NCI-H524 treated with DMSO at 0.1 percent for 48 hours (cell line): ENCODE data around the gene SBF2.
"Not testable (repeated sequence)": the region's sequence is repeated elsewhere in the genome, so short reads cannot be mapped to it uniquely, and the experiment has no call there.

Source experiments
- DNase-seq: peaks from one replicate; lab custom pipeline; 2025; lab: John Stamatoyannopoulos, UW

SBF2 gene

DNA sequence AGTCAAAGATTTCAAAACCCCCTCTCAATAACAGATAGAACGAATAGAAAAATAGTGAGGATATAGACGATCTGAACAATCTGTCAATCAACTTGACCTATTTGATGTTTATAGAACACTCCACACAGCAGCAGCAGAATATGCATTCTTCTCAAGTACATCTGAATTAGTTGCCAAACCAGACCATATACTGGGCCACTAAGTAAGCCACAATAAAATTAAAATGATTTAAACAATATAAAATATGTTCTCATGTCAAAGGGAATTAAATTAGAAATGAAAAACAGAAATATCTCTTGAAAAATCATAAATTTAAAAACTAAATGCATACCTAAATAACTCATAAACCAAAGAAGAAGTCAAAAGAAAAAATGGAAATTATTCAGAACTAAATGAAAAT, 229.2 kb downstream of the SBF2 start:
- no peak for DNase-seq

DNA sequence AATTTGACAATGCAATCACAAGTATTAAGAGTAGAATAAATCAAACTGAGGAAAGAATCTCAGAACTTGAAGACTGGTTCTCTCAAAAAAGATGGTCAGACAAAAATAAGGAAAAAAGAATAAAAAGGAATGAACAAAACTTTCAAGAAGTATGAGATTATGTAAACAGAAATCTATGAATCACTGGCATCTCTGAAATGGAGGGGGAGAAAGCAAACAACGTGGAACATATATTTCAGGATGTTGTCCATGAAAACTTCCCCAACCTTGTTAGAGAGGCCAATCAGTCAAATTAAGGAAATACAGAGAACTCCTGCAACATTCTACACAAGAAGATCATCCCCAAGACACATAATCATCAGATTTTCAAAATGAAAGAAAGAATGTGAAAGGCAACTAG, 235.7 kb downstream of the SBF2 start:
- no peak for DNase-seq

DNA sequence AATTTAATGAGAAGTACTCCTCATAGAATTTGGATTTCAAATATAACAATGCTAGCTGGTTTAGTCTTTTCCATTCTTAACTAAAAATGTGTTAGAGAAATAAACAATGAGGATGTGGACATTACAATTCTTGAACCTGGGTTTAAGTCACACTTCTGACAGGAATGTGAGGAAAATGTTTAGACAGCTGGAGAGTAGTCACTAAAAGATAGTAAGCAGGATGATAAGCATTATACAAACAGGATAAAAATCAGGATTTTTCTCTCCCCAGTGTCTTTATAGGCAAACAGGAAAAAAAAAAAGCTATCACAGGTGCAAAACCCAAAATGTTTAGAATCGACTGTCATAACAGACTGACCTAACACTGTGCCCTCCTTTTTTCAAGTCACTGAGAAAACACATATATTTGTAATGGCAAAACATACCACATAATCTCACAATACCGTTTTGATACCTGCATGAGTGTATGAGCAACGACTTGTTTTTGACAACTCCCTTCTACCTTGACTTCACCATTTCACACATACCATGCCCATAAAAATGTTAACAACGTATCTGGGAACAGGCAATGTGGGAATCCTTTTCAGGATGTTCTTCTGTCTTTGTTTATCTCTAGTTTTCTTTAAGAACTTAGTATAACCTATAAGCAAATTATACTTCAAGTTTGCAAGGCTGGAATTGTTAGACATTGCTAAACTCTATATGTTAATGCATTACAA, 242.0 kb downstream of the SBF2 start:
- no peak for DNase-seq

DNA sequence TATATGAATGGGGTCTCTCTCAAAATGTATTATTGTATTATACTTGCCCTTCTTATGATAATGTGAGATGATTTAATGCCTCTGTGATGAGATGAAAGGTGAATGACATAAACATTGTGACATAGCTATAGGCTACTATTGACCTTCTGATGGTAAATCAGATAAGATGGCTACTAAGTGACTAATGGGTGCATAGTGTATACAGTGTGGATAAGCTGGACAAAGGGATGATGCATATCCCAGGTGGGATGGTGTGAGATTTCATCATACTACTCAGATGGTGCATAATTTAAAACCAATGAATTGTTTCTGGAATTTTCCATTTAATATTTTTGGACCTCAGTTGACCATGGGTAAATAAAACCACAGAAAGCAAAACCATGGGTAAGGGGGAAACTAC, 243.5 kb downstream of the SBF2 start:
- no peak for DNase-seq

DNA sequence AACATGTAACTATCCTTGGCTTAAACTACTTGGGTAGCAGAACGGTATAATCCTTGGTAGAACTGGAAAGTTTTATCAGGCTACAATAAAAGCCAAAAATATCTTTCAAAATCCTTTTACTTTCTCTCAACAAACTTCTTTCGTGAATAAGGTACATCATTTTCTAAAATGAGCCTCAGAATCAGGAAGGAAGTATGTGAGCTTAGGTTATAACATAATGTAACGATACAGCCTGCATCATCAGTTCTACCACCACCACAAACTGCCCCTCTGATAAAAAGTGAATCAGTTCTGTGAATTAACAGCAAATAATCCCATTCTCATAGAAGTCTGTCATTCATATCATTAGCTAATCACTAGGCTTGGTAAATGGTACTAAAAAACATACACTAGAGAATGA, 244.3 kb downstream of the SBF2 start:
- no peak for DNase-seq

DNA sequence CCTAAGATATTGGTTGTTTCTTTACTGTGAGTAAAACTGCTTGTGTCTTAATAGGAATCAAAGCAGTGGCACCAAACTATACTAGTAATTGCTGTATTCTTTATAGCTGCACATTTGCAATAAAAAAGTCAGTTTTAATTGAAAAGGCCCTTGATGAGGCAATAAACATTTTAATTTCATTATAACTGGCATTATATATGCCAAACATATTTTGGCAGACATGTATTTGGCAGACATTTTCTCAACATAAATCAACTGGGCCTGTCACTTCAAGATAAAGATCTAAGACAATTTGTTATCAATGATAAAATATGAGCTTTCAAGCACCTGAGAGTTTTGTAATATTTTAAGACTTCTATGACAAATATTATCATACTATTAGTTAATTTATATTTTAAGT, 245.7 kb downstream of the SBF2 start:
- DNase-seq = no peak

DNA sequence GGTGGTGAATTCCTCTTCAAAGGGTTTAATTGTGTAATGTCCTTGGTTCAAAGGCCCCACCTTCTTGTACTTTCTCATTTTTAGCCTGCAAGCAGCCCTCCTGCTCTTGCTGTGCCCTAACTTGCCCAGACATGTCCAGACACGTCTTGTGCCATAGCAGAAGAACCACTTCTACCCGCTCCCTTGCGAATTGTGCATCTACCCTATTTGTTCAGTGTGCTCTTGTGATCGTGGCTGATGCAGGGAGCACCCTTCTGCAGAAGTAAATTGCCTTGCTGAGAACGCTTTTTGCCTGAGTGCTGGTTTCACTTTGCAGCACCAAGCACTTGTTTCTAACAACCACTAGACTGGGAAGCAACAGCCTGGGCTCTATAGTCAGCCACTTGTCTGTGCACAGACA, 249.4 kb downstream of the SBF2 start:
- no peak for DNase-seq

DNA sequence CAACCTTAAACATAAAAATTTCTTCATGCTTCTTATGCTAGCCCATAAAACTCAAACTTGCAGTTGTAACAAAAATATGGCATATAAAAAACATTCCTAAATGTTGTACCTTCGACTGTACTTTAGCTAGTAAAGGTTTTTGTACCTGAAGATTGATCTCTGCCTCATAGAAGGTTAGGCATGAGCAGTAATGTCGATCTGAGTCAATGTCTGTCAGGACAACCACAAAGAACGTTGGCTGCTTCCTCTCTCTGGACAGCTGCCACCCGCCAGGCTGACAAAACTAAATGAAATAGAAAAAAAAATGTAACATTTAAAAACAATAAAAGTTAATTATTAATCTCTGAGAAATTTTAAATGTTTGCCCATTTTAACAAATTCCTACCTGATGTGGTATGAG, 251.3 kb downstream of the SBF2 start:
- DNase-seq = no peak

DNA sequence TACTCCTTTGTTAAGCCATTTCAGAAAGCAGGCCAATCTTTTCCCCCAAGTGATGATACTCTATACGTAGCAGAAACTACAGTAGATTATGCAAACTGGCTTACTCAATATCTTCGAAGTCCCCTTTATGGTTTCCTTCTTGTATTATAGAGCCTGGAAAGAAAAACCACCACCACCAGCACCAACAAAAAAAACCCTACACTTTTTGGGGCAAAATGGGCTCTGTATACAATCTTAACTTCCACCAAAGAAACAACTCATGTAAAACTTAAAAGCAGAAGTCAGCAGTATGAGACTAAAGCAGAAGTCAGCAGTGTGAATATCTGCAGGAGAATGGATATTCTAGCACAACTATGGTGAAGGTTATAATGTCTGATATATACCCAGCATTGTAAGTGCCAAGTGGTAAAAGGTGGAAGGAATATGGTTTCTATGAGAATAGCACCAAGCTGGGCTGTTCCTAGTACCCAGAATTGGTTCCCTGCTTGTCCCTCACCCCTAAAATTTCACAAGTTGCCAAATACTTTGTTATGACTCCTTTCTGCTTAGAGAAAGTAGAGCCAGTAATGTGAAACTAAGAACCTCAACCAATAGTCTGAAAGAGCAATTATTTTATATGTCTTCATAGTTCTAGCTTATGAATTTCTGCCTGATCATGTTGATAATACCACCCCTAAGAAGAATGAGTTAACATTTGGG, 252.1 kb downstream of the SBF2 start:
- no peak for DNase-seq

DNA sequence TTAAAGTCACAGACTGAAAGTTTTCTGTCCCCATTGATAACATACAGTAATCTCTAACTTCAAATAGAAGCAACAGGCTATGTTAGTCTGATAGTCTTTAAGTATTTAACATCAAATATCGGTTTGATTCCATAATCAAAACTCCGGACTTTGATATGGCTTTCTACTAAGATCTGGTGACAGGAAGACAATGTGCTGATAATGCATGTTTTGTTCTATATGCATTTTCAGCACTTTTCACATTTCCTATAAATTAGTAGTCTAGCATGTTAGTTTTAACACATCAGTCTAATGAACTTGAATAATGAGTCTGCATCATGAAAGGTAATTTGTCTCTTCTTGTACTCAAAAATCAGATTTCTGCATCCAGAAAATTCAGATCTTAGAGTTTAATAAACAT, 252.7 kb downstream of the SBF2 start:
- DNase-seq = no peak

DNA sequence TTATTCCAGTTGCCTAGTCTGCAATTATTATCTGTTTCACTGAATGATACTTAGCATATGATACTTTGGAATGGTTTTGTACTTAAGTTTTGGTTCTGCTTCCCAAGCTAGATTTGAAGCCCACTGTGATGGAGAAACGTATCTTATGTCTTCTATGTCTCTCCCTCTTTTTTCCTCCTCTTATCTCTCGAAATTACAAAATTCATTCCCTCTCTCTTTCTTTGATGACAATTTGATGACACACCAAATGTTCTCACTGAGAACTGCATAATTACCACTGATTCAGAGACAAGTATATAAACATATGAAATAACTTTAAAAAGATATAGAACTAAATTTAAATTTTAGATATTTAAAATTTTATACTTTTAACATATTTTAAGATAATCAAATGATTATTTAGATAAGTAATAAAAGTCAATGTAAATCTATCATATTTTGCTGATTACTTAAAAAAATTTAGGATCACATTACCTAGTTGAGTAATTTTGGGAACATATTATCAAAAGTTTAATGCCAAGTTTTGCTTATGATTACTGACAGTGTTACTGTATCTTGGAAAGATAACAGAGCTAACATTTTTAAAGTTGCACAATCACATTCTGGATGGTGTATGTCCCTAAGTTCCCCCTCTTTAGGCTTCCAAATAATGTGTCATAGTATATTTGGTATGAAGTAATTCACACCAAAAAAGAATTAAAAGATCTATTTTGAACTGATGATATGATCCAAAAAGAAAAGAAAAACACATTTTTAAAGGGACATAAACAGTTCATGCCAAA, 255.3 kb downstream of the SBF2 start:
- DNase-seq = no peak

DNA sequence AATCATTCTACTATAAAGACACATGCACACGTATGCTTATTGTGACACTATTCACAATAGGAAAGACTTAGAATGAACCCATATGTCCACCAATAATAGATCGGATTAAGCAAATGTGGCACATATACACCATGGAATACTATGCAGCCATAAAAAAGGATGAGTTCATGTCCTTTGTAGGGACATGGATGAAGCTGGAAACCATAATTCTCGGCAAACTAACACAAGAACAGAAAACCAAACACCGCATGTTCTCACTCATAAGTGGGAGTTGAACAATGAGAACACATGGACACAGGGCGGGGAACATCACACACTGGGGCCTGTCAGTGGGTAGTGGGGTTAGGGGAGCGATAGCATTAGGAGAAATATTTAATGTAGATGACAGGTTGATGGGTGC, 258.1 kb downstream of the SBF2 start:
- DNase-seq = not testable (repeated sequence)

DNA sequence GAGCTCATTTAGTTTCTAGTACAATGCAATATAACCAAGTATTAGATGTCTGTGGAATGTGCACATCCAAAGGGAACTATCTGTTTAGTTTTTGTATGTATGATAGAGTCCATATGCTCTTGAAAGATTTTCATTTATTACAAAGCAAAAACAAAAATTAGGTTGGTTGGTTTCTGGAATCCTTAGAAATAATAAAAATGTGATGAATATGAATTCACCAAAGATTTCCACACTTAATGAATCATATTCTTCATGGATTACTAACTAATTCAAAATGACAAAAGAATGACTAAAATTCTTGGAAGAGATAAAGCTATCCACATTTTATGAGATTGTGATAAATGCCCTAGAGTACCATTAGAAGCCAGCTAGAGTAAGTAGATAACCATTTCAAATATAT, 261.1 kb downstream of the SBF2 start:
- no peak for DNase-seq

DNA sequence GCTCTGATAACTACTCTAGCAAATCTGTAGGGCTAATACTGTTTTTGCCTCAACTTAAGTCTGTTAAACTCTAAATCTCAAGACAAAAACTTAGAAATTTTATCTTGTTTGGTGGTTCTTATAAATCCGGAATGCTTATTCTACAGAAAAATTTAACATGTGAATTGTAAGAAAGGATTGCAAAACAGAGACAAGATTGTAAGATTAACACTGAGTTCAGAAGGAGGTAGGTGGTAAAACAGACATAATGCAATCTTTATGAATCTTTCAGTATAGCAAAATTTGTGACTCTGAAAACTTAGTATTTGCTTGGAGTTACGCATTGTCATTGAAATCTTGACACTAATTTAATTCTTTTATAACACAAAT, 263.9 kb downstream of the SBF2 start:
- DNase-seq = no peak

DNA sequence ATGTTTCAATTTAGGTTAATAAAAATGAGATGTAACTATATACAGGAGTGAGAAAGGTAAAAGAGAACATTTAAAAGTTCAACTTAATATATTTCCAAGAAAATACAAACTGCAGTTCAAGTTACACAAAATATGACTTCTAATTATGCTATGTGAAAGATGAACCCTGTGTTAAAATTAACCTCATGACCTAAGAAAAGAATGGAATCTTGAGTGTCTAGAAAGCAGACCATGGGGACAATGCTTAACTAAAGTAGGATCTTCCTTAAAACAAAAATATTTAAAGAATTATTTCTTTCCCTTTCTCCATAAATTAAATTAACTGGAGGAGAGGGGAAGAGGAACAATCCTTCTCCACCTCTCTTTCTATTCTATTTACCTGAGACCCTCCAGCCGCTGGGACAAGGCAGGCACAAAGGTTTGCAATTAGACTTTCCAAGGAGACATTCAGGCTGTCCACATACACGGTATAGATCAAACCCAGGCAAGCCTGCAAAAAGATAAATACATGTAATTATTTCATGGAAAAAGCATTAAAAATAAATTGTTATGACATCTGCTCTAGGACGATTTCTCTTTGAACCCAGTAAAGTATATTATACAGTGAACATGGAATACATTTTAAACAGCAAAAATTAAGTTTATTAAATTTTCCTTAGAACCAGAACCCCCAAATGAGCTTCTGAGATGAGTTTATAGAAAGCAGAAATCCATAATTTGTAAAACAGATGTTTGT, 264.5 kb downstream of the SBF2 start:
- no peak for DNase-seq

DNA sequence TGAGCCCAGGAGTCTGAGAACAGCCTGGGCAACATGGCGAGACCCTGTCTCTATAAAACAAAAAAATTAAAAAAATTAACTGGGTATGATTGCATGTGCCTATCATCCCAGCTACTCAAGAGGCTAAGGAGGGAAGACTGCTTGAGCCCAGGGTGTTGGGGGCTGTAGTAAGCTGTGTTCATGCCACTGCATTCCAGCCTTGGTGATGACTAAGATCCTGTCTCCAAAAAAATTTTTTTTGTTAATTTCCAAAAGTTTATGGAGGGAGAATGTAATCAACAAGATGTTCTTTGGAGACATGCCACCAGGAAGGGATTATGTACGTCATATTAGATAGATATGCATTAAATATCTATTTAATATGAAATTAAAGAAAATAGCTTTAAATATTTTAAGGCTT, 267.5 kb downstream of the SBF2 start:
- no peak for DNase-seq

DNA sequence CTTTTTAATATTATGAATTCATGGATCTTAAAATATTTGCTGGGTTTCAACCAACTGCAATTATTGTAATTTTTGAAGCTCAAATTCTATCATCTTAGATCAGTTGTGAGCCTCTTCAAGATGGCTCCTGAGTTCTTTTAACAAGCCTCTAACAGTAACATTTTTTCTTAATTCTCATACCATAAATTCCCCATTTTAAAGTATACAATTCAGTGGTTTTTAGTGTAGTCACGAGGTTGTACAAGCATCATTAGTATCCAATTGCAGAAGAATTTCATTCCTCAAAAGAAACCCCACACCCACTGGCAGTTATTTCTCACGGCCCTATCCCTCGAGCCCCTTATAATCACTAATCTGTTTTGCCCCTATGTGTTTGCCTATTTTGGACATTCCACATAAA, 270.8 kb downstream of the SBF2 start:
- DNase-seq = no peak

DNA sequence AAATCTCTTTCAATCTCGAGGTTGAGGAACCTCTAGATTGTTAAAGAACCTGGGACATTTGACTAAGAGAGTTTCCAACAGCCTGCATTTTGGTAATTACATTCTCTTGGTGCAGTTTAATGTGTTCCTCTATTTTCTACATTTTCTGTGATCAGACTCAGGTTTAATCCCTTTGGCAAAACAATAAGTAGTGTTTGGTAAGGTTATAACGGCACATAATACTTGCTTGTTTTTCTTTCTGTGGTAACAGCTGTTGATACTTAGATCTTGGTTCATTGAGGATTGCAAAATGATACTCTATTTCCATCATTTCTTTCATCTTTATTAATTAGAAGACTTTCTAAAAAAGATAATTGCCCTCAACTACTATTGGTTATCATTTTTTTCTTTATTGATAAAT, 271.3 kb downstream of the SBF2 start:
- no peak for DNase-seq

DNA sequence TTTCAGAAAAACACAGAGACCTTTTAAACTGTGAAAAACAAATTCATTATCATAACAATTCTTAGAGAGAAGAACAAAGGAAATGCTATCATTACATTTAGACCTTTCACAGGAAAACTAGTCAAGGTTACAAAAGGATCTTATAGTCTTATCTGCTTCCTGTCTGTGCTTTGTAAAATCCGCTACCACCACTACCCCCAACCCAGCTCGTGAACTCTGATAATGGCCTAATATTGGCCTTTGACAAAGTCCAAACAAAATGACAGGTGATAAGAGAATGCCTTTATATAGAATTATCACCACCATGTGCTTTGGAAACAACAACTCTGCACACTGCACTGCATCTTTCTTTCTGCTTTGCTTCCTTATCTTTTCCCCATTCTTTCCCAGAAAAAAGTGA, 272.5 kb downstream of the SBF2 start:
- no peak for DNase-seq

DNA sequence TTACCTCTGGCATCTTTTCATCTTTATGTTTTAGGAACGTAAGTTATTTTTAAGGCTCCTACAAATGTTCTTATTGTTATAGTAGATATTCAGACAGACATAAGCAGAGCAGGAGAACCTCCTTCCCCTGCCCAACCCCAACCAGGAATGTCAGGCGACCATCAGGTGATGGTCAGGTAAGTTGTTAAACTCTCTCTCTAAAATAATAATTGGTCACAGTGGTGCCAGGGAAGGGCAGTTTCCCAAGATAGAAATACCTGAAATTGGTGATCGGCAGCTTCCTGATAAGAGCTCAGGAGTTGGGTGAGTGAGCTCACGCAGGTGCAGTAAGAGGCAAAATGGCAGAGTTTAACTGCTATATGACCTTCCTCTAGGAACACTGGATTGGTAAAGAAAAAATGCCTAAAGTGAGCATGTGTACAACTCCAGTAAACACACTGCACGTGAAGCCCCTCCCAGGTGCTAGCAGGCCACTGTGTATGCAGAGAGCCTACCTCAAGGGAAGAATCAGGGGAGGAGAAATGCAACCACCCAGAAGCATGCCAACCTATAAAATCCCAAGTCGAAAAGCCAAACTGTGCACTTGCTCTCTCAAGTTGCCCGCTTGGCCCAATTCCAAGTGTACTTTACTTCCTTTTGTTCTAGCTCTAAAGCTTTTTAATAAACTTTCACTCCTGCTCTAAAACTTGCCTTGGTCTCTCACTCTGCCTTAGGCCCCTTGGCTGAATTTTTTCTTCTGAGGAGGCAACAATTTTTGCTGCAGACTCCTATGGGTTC, 273.9 kb downstream of the SBF2 start:
- no peak for DNase-seq

DNA sequence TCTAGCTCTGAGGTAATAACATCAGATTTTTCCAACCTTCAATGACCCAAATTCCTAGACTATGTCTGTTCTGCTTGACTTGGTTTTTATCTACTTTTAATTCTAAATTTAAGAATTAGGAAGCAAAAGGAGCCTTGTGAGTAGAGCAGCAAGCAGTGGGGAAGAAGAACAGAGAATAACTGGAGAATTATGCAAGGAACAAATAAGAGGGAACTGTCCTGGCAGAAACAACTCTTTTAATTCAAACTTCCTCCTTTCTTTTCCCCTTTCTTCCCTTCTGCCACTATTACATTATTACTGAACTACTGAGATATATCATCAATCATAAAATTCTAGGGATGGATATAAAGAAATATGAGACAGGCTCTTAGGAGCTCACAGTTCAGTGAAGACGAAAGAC, 276.1 kb downstream of the SBF2 start:
- no peak for DNase-seq

DNA sequence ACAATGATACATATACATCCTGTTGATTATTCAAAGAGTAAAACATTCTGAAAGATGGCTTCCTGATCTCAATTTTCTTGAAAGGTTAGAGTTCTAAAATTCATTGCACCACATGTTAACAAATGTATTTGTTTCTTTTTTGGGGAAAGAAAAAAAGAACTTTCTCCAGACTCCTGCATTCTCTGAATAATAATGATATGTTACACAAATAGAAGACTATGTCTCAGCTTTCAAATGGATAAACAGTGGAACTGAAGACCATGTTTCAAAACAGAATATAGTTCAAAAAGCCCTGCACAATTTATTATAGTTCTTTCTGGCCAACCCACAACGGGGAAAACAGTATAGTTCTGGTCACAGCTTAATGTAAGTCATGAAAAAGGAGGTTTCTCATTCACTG, 277.0 kb downstream of the SBF2 start:
- DNase-seq = no peak
